Esophagus mucosa (tissue), 1 donor: ENCODE measurements around the gene LPCAT3. TPM values are rescaled to one million over a fixed set of nuclear protein-coding genes. Genes with fewer than 3 reads are reported as not detected.
A peak's percentile ranks its signal among the peaks of the same experiment; 100 is the strongest.

Source experiments
- ATAC-seq: fragments of 200-7000 bp; cut with Tn5 transposase; one replicate; pipeline ENCODE4 v1.9.1; 2020
- total RNA-seq: library from RNA; stranded (reverse); gene quantifications from one replicate; pipeline ENCODE4 v1.2.4, GENCODE V29; 2023
- donor health status: DM: yes; HTN: yes; CAD: no.

Gene LPCAT3
- total RNA-seq, 1 donor from 2014 or later: 40.3 TPM

DNA sequence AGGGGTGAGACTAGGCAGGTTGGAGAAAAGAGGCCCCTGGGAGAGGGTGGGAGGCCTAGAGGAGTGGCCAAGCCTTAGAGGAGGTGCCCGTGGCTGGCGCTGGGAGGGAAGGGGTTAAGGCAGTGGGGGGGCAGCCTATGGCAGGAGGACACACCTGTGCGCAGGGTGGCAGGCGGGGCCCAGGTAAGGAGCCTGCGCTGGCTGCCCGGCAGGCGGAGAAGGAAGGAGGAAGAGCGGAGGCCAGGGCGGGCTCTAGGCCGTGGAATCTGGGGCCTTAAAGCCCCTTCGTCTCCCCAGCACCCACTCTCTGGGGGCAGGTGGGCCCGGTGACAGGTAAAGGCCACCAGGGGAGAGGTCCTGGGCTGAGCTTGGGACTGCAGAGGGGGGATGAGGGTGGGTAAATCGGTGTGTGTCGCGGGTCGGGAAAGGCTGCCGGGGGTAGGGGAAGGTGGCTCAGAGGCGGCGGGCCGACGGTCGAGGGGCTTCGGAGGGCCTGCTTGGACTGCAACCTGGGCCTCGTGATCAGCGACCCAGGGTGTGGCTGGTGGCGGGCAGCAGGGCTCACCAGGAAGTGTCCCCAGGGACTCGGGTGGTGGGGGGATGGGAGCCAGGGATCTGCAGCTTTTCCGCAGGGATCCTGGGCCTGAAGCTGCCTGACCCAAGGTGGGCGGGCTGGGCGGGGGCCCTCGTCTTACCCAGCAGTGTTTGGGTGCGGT, 55.1 kb downstream of the LPCAT3 start:
- ATAC-seq: peak; percentile 85

- peak; percentile 49 for ATAC-seq
Observed at GRCh38 chr12:6962285-6963015, 55.8 kb downstream of the LPCAT3 start.

GRCh38 chr12:6961695-6962284, 56.5 kb downstream of the LPCAT3 start:
- peak; percentile 39 for ATAC-seq

GRCh38 chr12:6961278-6961694, 57.0 kb downstream of the LPCAT3 start:
- peak; percentile 35 for ATAC-seq

DNA sequence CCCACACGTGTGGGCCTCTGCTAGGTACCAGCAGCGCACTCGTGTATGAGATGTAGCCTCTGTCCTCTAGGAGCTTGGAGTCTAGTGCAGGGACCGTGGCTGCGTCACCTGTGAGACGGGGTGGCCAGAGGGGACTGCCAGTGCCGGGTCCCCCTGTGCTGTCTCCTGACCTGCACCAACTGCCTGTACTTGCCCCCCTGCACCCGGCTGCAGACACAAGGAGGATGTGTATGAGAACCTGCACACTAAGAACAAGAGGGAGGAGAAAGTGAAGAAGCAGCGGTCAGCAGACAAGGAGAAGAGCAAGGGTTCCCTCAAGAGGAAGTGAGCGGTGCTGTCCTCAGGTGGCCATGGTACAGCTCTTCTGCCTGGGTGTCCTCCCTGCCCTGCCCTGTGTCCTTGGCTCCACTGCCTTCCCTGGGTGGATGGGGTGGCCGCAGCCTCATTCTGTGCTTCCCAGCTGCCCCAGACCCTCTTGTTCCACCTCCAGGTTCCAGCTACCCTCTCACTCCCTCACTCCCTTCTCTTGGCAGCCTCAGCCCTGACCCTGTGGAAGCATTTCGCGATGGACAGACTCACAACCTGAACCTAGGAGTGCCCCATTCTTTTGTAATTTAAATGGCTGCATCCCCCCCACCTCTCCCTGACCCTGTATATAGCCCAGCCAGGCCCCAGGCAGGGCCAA, 57.5 kb downstream of the LPCAT3 start:
- ATAC-seq: no peak

DNA sequence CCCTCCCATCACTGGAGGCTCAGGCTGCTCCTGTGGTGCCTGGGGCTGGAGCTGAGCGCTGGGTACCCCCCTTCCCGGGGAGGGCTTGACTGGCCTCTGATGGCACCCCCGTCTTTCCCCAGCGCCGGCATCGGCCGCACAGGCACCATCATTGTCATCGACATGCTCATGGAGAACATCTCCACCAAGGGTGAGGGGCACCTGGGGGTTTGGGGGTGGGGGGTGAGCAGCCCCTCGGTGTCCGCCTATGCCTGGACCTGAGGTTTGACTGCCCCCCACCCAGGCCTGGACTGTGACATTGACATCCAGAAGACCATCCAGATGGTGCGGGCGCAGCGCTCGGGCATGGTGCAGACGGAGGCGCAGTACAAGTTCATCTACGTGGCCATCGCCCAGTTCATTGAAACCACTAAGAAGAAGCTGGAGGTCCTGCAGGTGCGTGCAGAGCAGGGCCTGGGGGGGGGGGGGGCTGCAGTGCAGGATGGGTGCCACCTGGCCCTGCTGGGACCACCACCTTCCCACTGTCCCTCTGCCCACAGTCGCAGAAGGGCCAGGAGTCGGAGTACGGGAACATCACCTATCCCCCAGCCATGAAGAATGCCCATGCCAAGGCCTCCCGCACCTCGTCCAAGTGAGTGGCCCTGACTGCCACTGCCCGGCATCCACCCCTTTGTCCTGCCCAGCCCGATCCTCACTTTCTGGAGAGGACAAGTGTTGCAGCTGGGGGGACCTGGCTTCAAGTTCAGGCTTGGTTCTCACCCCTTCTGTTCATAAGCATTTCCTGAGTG, 58.3 kb downstream of the LPCAT3 start:
- ATAC-seq: no peak

GRCh38 chr12:6959058-6959804, 59.0 kb downstream of the LPCAT3 start:
- ATAC-seq: no peak

GRCh38 chr12:6958609-6959057, 59.6 kb downstream of the LPCAT3 start:
- ATAC-seq: no peak

- ATAC-seq: no peak
Observed at GRCh38 chr12:6957741-6958608, 60.3 kb downstream of the LPCAT3 start.

- ATAC-seq: no peak
Observed at GRCh38 chr12:6957151-6957701, 61.0 kb downstream of the LPCAT3 start.

- ATAC-seq: no peak
Observed at GRCh38 chr12:6956021-6956727, 62.1 kb downstream of the LPCAT3 start.

DNA sequence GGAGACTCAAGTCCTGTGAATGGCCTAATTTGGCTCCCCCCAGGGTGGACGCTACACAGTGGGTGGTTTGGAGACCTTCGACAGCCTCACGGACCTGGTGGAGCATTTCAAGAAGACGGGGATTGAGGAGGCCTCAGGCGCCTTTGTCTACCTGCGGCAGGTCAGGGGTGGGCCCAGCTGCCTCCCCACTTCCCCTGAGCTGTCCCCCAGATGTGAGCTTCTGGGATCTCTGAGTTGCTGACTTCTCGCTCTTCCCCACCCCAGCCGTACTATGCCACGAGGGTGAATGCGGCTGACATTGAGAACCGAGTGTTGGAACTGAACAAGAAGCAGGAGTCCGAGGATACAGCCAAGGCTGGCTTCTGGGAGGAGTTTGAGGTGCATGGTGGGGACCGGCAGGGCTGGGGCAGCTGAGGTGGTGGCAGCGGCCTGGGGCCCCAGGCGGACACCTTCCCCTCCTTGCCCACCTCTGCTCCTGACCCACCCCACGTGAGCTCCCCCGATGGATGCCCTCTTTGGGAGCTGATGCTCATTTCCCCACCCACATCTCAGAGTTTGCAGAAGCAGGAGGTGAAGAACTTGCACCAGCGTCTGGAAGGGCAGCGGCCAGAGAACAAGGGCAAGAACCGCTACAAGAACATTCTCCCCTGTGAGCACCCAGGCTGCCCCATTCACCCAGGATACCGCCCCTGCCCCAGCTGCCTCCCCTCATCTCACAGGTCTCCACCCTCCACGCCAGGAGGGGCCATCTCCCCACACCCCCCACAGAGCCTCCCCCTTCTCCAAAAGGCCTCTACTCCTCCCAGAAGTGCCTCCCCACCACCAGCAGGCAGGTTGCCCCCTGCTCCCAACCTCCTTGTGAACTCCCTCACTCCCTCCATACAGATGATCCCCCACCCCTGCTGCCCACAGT, 62.9 kb downstream of the LPCAT3 start:
- no peak for ATAC-seq

DNA sequence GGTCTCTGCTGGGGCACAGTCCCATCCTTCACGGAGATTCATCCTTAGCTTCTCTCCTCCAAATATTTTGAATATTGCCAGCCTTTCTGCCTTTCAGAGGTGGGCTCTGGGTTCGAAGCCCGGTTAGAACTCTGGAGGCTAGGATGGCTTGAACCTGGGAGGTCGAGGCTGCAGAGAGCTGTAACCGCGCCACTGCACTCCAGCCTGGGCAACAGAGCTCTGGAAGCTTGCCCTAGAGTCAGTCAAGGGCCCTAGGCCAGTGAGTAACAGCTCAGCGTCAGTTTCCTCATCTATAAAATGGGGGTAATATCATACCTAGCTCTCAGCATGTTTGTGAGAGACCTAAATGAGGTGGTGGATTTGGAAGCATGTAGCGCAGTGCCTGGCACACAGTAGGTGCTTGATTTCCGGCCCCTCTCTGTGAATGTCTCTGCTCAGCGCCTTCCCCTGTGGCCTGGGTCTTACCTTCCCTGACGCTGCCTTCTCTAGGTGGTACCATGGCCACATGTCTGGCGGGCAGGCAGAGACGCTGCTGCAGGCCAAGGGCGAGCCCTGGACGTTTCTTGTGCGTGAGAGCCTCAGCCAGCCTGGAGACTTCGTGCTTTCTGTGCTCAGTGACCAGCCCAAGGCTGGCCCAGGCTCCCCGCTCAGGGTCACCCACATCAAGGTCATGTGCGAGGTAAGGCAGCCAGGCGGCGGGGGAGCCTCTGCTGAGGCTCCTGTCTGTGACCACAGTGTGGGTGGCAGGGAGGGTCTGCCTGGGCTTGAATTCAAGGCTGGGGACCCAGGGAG, 63.8 kb downstream of the LPCAT3 start:
- no peak for ATAC-seq

DNA sequence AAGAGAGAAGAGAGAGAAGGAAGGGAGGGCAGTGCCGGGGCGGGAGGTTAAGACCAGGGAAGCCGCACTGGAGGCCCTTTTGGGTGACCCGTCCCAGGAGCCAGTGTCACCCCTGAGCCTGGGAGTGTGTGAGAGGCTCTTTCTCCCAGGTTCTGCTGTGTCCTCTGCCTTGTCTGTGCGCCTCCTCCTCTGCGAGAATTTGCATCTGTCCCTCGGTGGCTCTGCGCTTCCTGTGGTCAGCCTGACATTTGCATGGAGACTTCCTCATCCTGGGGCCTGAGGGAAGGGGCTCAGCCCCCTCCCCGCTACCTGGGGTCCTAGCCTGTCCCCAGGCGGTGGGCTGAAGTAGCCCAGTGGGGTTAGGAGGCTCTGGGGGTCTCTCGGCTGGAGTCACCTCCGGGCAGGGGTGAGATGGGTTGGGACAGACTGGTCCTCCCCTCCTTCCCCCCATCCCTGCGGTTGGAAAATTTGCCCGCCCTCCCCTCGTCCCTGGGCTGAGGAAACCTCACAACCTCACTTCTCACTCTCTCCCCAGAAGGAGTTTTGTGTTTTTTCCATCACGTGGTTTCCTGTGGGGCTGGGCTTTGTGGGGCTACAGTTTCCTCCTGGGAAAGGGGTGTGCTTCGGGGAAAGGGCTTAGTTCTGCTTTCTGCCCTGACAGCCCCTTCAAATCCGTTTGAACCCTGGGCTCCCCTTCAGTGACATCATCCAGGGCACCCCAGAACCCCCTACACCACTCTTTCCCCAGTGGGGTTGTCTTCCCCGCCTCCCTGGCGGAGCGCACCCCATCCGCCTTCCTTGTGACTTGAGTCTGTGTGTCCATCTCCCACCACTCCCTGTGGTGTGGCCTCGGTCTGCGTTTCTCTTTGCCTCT, 64.6 kb downstream of the LPCAT3 start:
- peak; percentile 20 for ATAC-seq

DNA sequence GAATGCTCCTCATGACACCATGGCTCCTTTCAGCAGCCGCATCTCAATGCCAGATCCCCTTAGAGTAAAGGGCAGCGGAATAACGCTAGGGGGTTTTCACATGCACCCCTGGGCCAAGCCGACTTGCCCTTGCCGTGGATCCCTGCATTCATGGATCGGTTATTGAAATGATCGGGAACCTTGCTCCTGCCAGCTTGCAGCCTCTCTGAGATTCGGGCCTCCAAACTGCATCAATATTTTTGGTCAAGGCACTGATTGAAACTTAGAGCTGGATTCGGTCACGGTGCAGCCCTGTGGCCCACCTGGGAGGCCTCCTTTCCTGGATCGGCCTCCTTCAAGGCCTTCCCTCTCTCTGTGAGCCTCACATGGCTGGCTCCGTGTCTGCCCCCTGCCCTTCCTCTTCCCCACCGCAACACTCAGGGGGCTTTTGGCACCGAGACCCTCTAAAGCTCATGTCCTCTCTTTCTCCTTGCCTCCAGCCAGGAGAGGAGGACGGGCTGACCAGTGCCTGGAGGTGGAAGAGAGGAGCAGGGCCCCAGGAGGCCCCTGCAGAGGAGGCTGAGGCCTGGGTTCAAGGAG, 65.3 kb downstream of the LPCAT3 start:
- ATAC-seq: no peak
